ENCODE results near the gene HDDC3. TPM values are rescaled to one million over a fixed set of nuclear protein-coding genes. Genes with fewer than 3 reads are reported as not detected.

HDDC3 gene
- total RNA-seq, 4 donors from 2014 or later = 12.0 to 21.1 (median 19.4) TPM

DNA sequence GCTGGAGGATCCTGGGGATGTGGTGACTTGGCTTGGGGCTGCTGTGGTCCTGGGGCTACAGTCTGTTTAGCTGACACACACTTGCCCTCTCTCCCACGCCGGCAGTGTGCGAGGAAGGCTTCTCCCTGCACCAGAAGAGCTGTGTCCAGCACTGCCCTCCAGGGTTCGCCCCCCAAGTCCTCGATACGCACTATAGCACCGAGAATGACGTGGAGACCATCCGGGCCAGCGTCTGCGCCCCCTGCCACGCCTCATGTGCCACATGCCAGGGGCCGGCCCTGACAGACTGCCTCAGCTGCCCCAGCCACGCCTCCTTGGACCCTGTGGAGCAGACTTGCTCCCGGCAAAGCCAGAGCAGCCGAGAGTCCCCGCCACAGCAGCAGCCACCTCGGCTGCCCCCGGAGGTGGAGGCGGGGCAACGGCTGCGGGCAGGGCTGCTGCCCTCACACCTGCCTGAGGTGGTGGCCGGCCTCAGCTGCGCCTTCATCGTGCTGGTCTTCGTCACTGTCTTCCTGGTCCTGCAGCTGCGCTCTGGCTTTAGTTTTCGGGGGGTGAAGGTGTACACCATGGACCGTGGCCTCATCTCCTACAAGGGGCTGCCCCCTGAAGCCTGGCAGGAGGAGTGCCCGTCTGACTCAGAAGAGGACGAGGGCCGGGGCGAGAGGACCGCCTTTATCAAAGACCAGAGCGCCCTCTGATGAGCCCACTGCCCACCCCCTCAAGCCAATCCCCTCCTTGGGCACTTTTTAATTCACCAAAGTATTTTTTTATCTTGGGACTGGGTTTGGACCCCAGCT lies 51.0 kb downstream of the HDDC3 start:
- TF ChIP-seq POLR2A (IDR thresholded peaks at IDR 0.05) (no peak), CTCF (IDR thresholded peaks at IDR 0.05) (no peak)
- intact Hi-C loops (cut with DNase I; ENCODE audit: low total_unique reads) = loop anchor here (5.0 kb wide), 1 partner anchor 1879 kb away; no protein-coding TSS in a partner anchor
- 78 to 89% methylated on average over 21 to 26 of the region's 35 CpGs for WGBS, 2 donors
- DNase-seq (ENCODE audit: low spot score in 2 of 2) = no peak
- H3K4me3 ChIP-seq (ENCODE audit: low read depth, poor library complexity, severe bottlenecking) = no peak overlapping the region

- H3K4me3 ChIP-seq (ENCODE audit: low read depth, poor library complexity, severe bottlenecking) = no peak overlapping the region
- DNase-seq (ENCODE audit: low spot score in 2 of 2) = no peak
- intact Hi-C loops (cut with DNase I; ENCODE audit: low total_unique reads) = loop anchor here (5.0 kb wide), 1 partner anchor 1878 kb away; no protein-coding TSS in a partner anchor
- no peak for TF ChIP-seq CTCF (IDR thresholded peaks at IDR 0.05)
- no peak for TF ChIP-seq POLR2A (IDR thresholded peaks at IDR 0.05)
- 81 to 86% methylated on average over 13 to 16 of the region's 16 CpGs for WGBS, 2 donors
These were observed 51.8 kb downstream of the HDDC3 start for GRCh38 chr15:90880381-90881145.

Other genes with a start within 250 kb of the HDDC3 start
- 1 to 10 TPM in 1 of 4 donors, under 1 TPM in 3; 0.30 to 2.0 (median 0.45) TPM for gene BLM, start 215.2 kb downstream of the HDDC3 start, total RNA-seq
- gene FURIN, start 64.0 kb downstream of the HDDC3 start, total RNA-seq = 100 to 1,000 TPM; 114 to 163 (median 149) TPM
- 10 to 100 TPM in 2 of 4 donors, 1 to 10 TPM in 2; 3.6 to 17.9 (median 11.0) TPM for gene FES, start 48.0 kb downstream of the HDDC3 start, total RNA-seq
- 10 to 100 TPM; 21.8 to 43.5 (median 27.4) TPM for gene MAN2A2, start 29.2 kb downstream of the HDDC3 start, total RNA-seq
- gene UNC45A, start 2.7 kb upstream of the HDDC3 start, total RNA-seq = 10 to 100 TPM; 56.5 to 79.1 (median 68.2) TPM
- gene RCCD1, start 22.3 kb upstream of the HDDC3 start, total RNA-seq = 10 to 100 TPM; 11.0 to 24.5 (median 14.1) TPM
- 10 to 100 TPM; 16.3 to 24.4 (median 19.5) TPM for gene PRC1, start 62.0 kb upstream of the HDDC3 start, total RNA-seq
- 10 to 100 TPM in 3 of 4 donors, 1 to 10 TPM in 1; 9.5 to 16.4 (median 12.9) TPM for gene VPS33B, start 90.0 kb upstream of the HDDC3 start, total RNA-seq
- 1 to 10 TPM in 2 of 4 donors, under 1 TPM in 2; 0.42 to 2.3 (median 0.88) TPM for gene SV2B, start 167.7 kb upstream of the HDDC3 start, total RNA-seq

Data from lower leg skin (tissue), 4 donors.